Measurements from ENCODE around the gene CCDC186.

DNA sequence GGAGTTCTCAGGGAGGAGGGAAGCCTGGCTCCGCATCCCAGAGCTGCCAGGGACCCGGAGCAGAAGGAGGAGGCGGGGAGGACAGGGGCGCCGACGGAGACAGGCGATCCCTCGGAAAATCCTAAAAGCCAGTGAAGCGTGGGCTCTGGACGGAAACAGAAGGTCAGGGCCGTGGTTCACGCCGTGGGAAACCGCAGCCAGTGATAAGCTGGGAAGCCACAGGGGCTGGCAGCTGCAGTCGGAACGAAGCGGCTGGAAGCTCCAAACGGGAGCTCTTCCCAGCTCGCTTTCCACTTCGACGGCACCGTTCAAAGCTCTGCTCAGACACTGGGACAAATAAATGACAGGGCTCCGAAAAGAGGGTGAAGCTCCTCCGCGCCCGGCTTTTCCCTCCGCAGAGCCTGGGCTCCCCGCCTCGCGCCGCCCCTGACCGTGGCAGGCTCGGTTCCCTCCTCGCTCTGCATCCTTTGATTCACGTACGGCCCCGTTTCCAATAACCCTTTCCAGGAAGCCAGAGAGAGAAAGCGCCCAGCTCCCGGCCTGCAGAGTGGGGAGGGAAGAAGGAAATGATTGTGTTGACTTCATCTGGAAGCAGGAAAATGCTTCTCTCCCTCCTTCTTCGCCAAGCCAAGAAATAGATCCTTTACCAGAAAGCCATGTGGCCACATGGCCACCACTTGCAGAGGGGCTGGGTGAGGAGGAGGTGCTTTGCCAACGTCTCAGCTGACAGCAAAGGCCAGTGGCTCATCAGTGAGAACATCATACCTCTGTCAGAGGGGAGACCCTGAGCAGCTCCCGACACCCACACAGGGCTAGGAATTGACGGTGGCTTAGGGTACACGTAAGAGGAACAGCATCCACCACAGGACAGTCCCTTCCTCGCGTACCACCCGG lies 72.9 kb downstream of the CCDC186 start:
- TF ChIP-seq, protein P1, sequence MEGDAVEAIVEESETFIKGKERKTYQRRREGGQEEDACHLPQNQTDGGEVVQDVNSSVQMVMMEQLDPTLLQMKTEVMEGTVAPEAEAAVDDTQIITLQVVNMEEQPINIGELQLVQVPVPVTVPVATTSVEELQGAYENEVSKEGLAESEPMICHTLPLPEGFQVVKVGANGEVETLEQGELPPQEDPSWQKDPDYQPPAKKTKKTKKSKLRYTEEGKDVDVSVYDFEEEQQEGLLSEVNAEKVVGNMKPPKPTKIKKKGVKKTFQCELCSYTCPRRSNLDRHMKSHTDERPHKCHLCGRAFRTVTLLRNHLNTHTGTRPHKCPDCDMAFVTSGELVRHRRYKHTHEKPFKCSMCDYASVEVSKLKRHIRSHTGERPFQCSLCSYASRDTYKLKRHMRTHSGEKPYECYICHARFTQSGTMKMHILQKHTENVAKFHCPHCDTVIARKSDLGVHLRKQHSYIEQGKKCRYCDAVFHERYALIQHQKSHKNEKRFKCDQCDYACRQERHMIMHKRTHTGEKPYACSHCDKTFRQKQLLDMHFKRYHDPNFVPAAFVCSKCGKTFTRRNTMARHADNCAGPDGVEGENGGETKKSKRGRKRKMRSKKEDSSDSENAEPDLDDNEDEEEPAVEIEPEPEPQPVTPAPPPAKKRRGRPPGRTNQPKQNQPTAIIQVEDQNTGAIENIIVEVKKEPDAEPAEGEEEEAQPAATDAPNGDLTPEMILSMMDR (IDR thresholded peaks at IDR 0.05; ENCODE audit: poor library complexity), result no peak
- TF ChIP-seq EZH2 (IDR thresholded peaks at IDR 0.05; ENCODE audit: borderline replicate concordance), result no peak
